Tongue (tissue), 2 donors: ENCODE data around the gene PCDH15. TPM values are rescaled to one million over a fixed set of nuclear protein-coding genes. Genes with fewer than 3 reads are reported as not detected.
A peak's percentile ranks its signal among the peaks of the same experiment; 100 is the strongest.

Experiments used
- DNase-seq: peaks from one replicate; pipeline ENCODE4 v3.0.0-alpha.2; 2015
- total RNA-seq: library from RNA; depleted of rRNA; stranded (reverse); fragments of >200 nt; gene quantifications from one replicate; pipeline ENCODE4 v1.2.3, GENCODE V29; 2014

PCDH15 gene
- total RNA-seq, 1 donor from 2014 or later: 0.21 TPM

- DNase-seq: no peak
These were observed 428.9 kb downstream of the PCDH15 start for GRCh38 chr10:54372179-54372578.

DNA sequence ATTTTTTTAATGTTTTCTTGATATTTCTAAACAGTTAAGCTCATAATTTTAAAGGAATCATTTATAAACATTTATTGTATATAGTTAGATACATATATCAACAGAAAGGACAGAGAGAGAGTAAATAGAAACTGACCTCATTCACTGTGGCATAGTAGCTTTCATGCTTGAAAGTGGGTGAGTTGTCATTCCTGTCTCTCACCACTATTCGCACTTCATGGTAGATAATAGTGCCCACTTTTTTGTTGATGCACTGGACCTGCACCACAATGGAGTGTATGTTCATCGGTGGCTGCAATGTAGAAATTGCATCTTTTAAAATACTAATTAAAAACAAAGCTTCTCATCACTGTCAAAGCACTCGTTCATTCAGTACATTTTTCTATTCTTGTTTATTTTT is 432.0 kb downstream of the PCDH15 start:
- no peak for DNase-seq

GRCh38 chr10:54363390-54363789 is 437.6 kb downstream of the PCDH15 start:
- DNase-seq: no peak

DNA sequence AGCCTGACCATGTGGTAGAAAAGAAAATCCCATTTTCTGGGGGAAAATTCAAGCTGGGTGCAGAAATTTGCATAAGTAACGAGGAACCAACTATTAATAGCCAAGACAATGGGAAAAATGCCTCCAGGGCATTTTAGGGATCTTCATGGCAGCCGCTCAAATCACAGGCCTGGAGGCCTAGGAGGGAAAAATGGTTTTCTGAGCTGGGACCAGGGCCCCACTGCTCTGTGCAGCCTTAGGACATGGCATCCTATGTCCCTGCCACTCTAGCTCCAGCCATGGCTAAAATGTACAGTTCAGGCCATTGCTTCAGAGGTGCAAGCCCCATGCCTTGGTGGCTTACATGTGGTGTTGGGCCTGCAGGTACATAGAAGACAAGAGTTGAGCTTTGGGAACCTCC is 459.0 kb downstream of the PCDH15 start:
- DNase-seq: no peak

DNA sequence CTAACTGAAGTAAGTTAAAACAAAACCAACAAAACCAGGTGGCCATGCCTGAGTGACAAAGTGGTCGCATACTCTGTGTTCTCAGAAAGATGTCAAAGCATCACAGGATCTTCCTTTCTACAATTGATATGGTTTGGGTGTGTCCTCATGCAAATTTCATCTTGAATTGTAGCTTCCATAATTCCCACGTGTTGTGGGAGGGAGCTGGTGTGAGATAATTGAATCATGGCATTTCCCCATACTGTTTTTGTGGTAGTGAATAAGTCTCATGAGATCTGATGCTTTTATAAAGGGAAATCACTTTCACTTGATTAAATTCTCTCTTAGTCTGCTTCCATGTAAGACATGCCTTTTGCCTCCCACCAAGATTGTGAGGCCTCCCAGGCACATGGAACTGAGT is 465.7 kb downstream of the PCDH15 start:
- DNase-seq: no peak

DNA sequence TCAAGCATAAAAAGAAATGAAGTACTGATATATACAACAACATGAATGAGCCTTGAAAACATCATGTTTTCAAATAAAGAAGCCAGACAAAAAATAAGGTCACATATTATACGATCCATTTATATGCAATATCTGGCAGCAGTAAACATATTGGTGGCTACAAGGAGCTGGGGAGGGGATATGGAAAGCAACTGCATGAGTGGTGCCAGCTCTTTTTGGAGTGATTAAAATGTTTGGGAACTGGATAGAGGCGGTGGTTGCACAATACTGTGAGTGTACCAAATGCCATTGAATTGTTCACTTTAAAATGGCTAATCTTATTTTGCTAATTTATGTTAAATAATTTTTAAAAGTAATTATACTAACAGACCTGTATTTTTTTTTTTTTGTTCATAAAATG is 481.7 kb downstream of the PCDH15 start:
- no peak for DNase-seq

GRCh38 chr10:54318470-54318869 is 482.6 kb downstream of the PCDH15 start:
- DNase-seq: no peak

DNA sequence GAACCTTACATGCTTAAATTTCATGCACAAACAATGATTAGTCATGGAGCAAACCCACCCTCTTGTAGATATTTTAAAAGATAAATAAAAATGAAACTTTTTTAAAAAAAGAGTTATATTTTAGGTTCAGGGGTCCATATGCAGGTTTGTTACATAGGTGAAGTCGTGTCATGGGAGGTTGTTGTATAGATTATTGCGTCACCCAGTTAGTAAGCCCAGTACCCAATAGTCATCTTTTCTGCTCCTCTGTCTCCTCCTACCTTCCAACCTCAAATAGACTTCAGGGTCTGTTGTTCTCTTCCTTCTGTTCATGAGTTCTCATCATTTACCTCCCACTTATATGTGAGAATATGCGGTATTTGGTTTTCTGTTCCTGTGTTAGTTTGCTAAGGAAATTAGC is 486.6 kb downstream of the PCDH15 start:
- DNase-seq: no peak

DNA sequence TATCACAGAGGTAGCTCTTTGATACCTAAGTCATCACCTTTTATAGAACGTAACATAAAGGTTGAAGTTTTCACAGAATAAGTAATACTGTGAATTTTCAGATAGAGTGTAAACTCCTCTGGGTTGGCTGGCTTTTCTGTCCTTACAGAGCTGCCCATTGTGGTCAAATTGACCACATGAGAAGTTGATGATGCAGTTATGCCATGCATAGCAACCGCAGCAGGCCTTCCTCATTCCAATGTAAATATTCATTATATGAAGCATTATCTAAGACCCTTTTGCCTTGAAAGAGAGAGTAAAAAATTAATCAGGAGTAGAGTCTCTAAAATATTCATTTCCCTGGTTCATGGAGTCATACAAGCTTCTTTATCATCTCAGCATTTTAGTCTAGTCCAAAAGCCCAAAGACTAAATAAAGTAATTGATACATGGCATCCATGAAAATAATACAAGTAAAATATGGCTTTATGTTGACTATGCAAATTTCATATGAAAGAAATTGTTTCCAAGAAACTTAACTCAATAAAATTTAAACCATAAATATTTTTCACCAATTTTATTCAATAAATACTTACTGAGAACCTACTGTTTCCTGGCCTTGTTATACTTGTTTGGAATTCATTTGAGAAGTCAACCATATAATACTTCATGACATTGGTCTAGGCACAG is 516.4 kb downstream of the PCDH15 start:
- DNase-seq: no peak

DNA sequence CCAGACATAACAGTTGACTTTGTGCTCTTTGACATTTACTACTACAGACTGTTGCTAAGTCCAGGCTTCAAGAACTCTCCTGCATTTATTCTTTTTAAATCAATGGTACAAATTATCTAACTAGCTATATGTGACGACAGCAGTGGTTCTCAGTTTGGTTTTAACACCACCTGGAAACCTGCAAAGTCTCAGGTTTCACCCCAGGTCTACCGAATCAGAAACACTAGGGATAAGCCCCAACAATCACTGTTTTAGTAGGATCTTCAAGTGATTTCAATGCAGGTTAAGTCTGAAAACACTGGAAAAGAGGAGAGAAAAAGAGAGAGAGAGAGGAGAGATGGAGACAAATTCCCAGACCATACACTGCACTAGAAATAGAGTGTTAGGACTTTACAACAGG is 519.0 kb downstream of the PCDH15 start:
- DNase-seq: no peak

- DNase-seq: no peak
These were observed 534.6 kb downstream of the PCDH15 start for GRCh38 chr10:54266395-54266794.

DNA sequence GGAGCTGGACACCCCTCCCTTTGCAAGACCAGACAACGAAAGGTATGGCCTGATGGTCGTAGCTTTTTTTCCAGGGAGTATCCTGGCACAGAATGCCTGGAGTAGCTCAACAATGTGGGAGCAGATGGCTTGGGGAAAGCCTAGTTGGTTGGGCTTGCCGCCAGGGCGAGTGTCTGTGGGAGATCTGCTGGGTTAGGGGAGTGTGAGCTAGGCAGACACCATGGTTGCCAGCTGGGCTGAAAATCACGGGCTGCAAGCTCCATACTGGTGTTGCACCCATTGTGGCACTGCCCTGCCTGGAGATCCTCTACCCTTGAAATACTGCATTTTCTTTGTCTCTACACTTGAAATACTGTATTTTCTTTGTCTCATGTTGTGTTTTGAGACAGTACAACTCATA is 538.3 kb downstream of the PCDH15 start:
- DNase-seq: no peak

- no peak for DNase-seq
These were observed 541.9 kb downstream of the PCDH15 start for GRCh38 chr10:54259104-54259503.

DNA sequence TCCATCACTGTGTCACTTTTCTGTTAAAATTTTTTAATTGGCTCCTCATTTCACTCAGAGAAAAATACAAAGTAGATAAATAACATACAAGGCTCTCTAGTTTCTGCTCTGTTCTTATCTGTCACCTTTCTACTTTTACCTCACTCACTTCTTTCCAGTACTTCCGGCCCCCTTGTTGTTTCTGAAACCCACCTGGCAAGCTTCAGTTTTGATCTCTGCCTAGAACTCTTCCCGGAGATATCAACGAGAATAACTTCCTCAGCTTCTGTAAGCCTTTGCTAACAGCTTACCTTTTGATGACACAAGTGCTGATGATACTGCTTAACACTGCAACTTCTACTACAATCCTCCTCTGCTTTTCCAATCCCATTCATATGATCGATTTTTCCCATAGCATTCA is 566.2 kb downstream of the PCDH15 start:
- DNase-seq: no peak

DNA sequence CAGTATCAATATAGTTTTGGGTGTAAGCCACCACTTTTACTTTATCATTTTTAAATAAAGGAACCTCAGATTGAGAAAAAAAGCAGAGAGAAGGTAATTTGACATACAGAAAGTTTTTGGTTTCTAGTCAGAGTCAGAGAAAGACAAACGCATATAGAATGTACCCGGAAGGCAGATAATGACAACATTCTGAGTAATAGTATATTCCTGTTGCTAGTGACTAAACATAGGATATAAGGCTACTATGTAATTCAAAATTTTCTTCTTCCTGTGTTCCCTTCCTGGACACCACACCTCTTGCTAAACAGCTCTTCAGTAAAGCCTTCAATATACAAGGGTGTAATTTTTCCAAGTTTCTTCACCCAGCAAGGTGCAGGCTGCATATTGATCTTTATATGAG is 597.6 kb downstream of the PCDH15 start:
- no peak for DNase-seq

GRCh38 chr10:54198051-54198450 is 603.0 kb downstream of the PCDH15 start:
- no peak for DNase-seq

DNA sequence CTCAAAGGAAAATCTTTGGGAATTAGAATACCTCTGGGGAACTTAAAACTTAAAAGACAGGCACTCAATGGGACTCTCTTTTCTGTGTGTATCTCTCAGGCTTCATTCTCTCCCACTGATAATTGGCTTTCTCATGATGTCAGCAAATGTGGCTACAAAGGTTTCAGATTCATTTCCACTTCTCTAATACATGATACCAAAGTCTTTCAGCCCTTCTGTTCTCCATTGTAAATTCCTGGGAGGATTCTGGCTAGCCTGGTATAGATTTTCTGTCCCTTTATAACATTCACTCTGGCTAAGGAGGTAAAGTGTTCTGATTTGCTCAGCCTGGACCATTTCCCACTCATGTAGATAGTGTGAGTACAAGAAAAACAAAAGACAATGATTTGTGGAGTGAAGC is 606.2 kb downstream of the PCDH15 start:
- DNase-seq: no peak

- DNase-seq: no peak
These were observed 641.1 kb downstream of the PCDH15 start for GRCh38 chr10:54159924-54160323.

DNA sequence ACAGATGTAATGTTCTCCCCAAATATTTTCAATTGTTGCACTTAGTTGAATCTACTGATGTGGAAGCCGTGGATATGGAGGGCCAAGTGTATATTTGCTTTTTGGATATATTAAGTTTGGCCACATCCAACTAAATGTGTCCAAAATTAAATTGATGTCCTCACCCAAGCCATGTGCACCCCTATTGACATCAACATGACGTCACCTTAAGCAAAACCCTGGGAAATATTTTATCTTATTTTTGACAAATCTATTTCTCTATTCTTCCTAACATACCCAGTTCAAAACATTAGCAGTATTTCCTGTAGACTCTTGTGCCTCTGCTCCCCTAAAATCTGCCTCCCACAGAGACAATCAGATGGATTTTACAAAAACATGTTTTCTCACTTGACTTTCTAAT is 652.5 kb downstream of the PCDH15 start:
- no peak for DNase-seq

DNA sequence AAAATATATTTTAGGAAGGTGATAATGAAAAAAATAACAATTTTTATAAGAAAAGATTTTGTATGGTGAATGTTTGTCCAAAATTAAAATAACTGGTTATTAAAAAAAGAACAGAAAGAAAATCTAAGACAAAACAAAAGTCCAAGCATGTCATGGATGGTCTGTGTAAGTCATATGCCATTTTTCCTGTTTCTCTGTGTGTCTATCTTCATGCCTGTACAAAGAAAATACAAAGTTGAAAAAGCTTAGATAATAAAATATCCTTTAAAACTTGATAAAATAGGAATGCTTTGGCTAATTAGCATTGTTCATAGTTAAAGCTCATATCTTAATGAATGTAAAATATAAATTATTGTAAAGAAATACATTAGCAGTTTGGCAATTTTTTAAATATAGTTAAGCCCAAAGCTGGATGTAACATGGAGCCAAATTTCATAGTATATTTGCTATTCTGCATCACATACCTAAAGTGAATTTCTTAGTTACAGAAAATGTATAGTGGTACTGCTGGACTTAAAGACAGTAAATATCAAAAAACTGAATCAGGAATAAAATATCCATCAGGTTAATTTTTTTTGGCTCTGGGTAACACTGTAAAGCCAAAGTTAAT is 661.1 kb downstream of the PCDH15 start:
- no peak for DNase-seq

DNA sequence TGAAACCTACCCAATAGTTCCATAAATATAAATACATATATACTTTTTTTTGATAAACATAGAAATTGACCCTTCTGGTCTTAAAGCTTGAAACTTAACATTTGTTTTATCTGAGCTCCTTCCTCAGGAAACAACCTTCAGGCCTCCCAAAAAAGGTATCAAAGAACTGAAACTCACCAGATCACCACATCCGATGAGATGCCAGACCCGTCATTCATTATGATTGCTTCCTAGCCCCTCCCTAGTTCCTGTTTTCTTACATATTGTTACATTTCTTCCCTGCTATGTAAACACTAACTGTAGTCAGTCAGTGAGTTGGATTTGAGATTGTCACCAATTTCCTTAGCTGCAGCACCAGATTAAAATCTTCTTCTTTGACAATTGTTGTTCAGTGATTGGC is 663.6 kb downstream of the PCDH15 start:
- DNase-seq: no peak

DNA sequence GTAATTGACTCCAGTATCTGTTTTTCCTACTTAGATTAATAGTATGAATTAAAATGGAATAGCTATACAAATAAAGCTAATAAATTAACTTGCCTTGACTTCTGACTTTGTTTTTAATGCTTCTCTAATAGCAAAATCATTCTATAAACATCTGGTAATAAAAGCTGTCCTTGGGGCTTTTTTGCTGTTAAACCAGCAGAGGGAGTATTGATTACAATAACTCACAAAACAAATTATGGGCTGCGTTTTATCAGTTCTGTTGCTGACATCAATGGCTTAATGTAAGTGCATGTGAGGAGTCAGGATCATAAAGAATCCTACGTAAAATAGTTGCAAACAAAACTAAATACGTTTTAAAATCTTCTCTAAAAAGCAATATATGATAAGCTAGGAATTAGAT is 667.8 kb downstream of the PCDH15 start:
- DNase-seq: peak; percentile 0

GRCh38 chr10:54131833-54132232 is 669.2 kb downstream of the PCDH15 start:
- no peak for DNase-seq

- no peak for DNase-seq
These were observed 670.6 kb downstream of the PCDH15 start for GRCh38 chr10:54130394-54130793.
